GM10266 (cell line): ENCODE measurements around the gene DIDO1.

Experiments
- DNase-seq: peaks from one replicate; pipeline ENCODE4 v3.0.0; 2012; ENCODE audit errors: extremely low spot score
- CTCF ChIP-seq: IDR thresholded peaks from 2 replicates; pipeline ENCODE4 v1.5.1; 2012; ENCODE audit warnings: mild to moderate bottlenecking, low read depth; ENCODE audit not compliant: control insufficient read depth, insufficient read depth; ENCODE audit errors: missing control alignments

DIDO1 gene

GRCh38 chr20:62905536-62906117 is 20.7 kb downstream of the DIDO1 start:
- no peak for TF ChIP-seq CTCF

GRCh38 chr20:62902926-62903615 is 23.2 kb downstream of the DIDO1 start:
- TF ChIP-seq CTCF: no peak
- DNase-seq: no peak

More at GRCh38 chr20:62905536-62906117, 20.7 kb downstream of the DIDO1 start:
- DNase-seq: no peak

GRCh38 chr20:62901891-62902290 is 24.4 kb downstream of the DIDO1 start:
- DNase-seq: no peak
- no peak for TF ChIP-seq CTCF

GRCh38 chr20:62900692-62901584 is 25.4 kb downstream of the DIDO1 start:
- no peak for DNase-seq

GRCh38 chr20:62900052-62900691 is 26.1 kb downstream of the DIDO1 start:
- DNase-seq: peak; percentile 91
- peak; percentile 96 for TF ChIP-seq CTCF

More at GRCh38 chr20:62900692-62901584, 25.4 kb downstream of the DIDO1 start:
- no peak for TF ChIP-seq CTCF

GRCh38 chr20:62899633-62900051 is 26.7 kb downstream of the DIDO1 start:
- no peak for DNase-seq
- TF ChIP-seq CTCF: no peak
